K562 (cell line): ENCODE data around the gene PI4KA. TPM values are rescaled to one million over a fixed set of nuclear protein-coding genes. Genes with fewer than 3 reads are reported as not detected.
A peak's percentile ranks its signal among the peaks of the same experiment; 100 is the strongest.

Source experiments
- ATAC-seq: fragments of 200-7000 bp; cut with Tn5 transposase; 3 replicates; pipeline ENCODE4 v1.9.1; 2020; ENCODE audit warnings: moderate library complexity
- BruUV-seq: library from RNA; stranded (reverse); fragments of 400-500 nt; replicated peaks from 2 replicates; lab custom pipeline; 2021; lab: Mats Ljungman, UMichigan
- CTCF ChIA-PET: fragments of 300-600 bp; formaldehyde crosslinking; extraction: SDS; loops from one replicate; lab custom pipeline; 2021; ENCODE audit warnings: low intra/inter-chr PET ratio; lab: Yijun Ruan, JAX
- POLR2A ChIA-PET: fragments of 300-600, 350-650 bp; sonication (Branson Sonifier 250); formaldehyde crosslinking; extraction: SDS; loops from one replicate; lab custom pipeline; 2021; ENCODE audit warnings: antibody characterized with exemption, inconsistent platforms; lab: Yijun Ruan, JAX
- DNase-seq, 4 experiments: peaks; one replicate each; pipeline versions ENCODE4 v3.0.0 to v3.0.0-alpha.2; 2011 to 2018; ENCODE audit warnings: low spot score in 3 of 4, mixed read lengths in 3 of 4; ENCODE audit errors: extremely low read depth in 1 of 4
- FAIRE-seq: peaks from 2 replicates; lab custom pipeline; 2011; peaks lifted over from hg19 to GRCh38; lab: Jason Lieb, UNC
- H2AFZ ChIP-seq: 2 replicates; pipeline ENCODE4 v1.6.0; 2011; ENCODE audit warnings: low read depth, low read length, control low read depth, inconsistent platforms
- H3K27ac ChIP-seq: fragments of 200-600 bp; 3 replicates; pipeline ENCODE4 v1.8.0; 2011; ENCODE audit warnings: low read depth, mild to moderate bottlenecking, control low read depth, inconsistent platforms, low read length, moderate library complexity, mixed read lengths; ENCODE audit errors: extremely low read depth
- H3K27me3 ChIP-seq, 2 experiments: fragments of 300-600 bp in 1 of 2; 2 replicates in 1 of 2; 3 replicates in 1 of 2; pipeline versions ENCODE4 v1.6.0 to v1.8.0; 2011; ENCODE audit warnings: inconsistent platforms in 2 of 2, low read length in 2 of 2, mild to moderate bottlenecking in 1 of 2, mixed read lengths in 1 of 2, moderate library complexity in 1 of 2; ENCODE audit not compliant: control insufficient read depth in 2 of 2, insufficient read depth in 2 of 2
- H3K36me3 ChIP-seq: fragments of 300-600 bp; 3 replicates; pipeline ENCODE4 v1.8.0; 2011; ENCODE audit warnings: mild to moderate bottlenecking, low read length, inconsistent platforms; ENCODE audit not compliant: control insufficient read depth, insufficient read depth
- H3K4me1 ChIP-seq, 2 experiments: fragments of 200-600 bp in 1 of 2; replicated peaks in 1 of 2; 2 replicates in 1 of 2; 3 replicates in 1 of 2; pipeline versions ENCODE4 v1.5.1 to v1.8.0; 2011; ENCODE audit warnings: inconsistent platforms in 2 of 2, low read length in 2 of 2, mild to moderate bottlenecking in 1 of 2, mixed read lengths in 1 of 2, moderate library complexity in 1 of 2; ENCODE audit not compliant: control insufficient read depth in 2 of 2, insufficient read depth in 2 of 2
- H3K4me2 ChIP-seq: 2 replicates; pipeline ENCODE4 v1.6.1; 2011; ENCODE audit warnings: low read length, control low read depth, inconsistent platforms, mixed read lengths; ENCODE audit not compliant: insufficient read depth
- H3K4me3 ChIP-seq: fragments of 200-600 bp; sonication (generic), shearing (Covaris generic); 2 replicates; pipeline ENCODE4 v1.5.1; 2016; ENCODE audit warnings: control low read depth, inconsistent platforms
- H3K79me2 ChIP-seq: fragments of 200-600 bp; 3 replicates; pipeline ENCODE4 v1.8.0; 2011; ENCODE audit warnings: low read length, inconsistent platforms; ENCODE audit not compliant: control insufficient read depth, insufficient read depth
- H3K9ac ChIP-seq, 2 experiments: 2 replicates each; pipeline versions ENCODE4 v1.6.0 to v1.6.1; 2011; ENCODE audit warnings: low read depth in 2 of 2, low read length in 2 of 2, control low read depth in 1 of 2, inconsistent platforms in 1 of 2, mild to moderate bottlenecking in 1 of 2, mixed read lengths in 1 of 2; ENCODE audit not compliant: insufficient read depth in 1 of 2
- H3K9me1 ChIP-seq: one replicate; pipeline ENCODE4 v1.6.0; 2011; ENCODE audit warnings: inconsistent platforms, mild to moderate bottlenecking, low read length, moderate library complexity; ENCODE audit not compliant: control insufficient read depth, insufficient read depth
- H3K9me3 ChIP-seq: replicated peaks from 2 replicates; pipeline ENCODE4 v1.5.1; 2011; ENCODE audit warnings: low read depth, low read length, inconsistent platforms; ENCODE audit not compliant: control insufficient read depth, insufficient read depth
- H4K20me1 ChIP-seq: replicated peaks from 2 replicates; pipeline ENCODE4 v1.6.1; 2011; ENCODE audit warnings: low read length, inconsistent platforms, mixed read lengths; ENCODE audit not compliant: control insufficient read depth, insufficient read depth
- BCL6 ChIP-seq: fragments of 250-450 bp; sonication (Bioruptor Pico); IDR thresholded peaks from 2 replicates; pipeline ENCODE4 v1.4.0; 2020
- HDAC8 ChIP-seq: fragments of 450-650 bp; IDR thresholded peaks from 2 replicates; pipeline ENCODE4 v1.6.1; 2016; ENCODE audit warnings: mild to moderate bottlenecking, missing genetic modification characterization, moderate library complexity, missing compliant biosample characterization
- PHF8 ChIP-seq: fragments of 200-600 bp; sonication (generic); IDR thresholded peaks from 2 replicates; pipeline ENCODE4 v1.6.1; 2012; ENCODE audit warnings: mixed run types, mild to moderate bottlenecking, inconsistent platforms, low read length, moderate library complexity, borderline replicate concordance
- RAD21 ChIP-seq, 2 experiments: fragments of 250-450 bp in 1 of 2; fragments of 450-650 bp in 1 of 2; sonication (Bioruptor Pico) in 1 of 2; formaldehyde crosslinking in 1 of 2; IDR thresholded peaks in 1 of 2; conservative IDR thresholded peaks in 1 of 2; 2 replicates each; pipeline versions ENCODE4 v1.4.0 to v1.8.0; 2020 to 2022; ENCODE audit warnings: mild to moderate bottlenecking in 2 of 2, moderate library complexity in 1 of 2
- ZFP30 ChIP-seq: fragments of 250-450 bp; sonication (Bioruptor Pico); IDR thresholded peaks from 2 replicates; pipeline ENCODE4 v1.8.0; 2022; ENCODE audit warnings: moderate library complexity, mild to moderate bottlenecking, inconsistent platforms, borderline replicate concordance
- ZKSCAN3 ChIP-seq: fragments of 250-450 bp; sonication (Bioruptor Pico); IDR thresholded peaks from 2 replicates; pipeline ENCODE4 v1.4.0; 2020
- ZNF140 ChIP-seq: fragments of 250-450 bp; sonication (Bioruptor Pico); IDR thresholded peaks from 2 replicates; pipeline ENCODE4 v1.8.0; 2021; ENCODE audit warnings: moderate library complexity, mild to moderate bottlenecking, inconsistent platforms
- ZNF253 ChIP-seq: fragments of 250-450 bp; sonication (Bioruptor Pico); conservative IDR thresholded peaks from 2 replicates; pipeline ENCODE4 v1.6.1; 2021; ENCODE audit warnings: mild to moderate bottlenecking
- ZNF324 ChIP-seq: fragments of 250-450 bp; sonication (Bioruptor Pico); IDR thresholded peaks from 2 replicates; pipeline ENCODE4 v1.4.0; 2020; ENCODE audit warnings: mild to moderate bottlenecking
- ZNF347 ChIP-seq: fragments of 450-650 bp; formaldehyde crosslinking; IDR thresholded peaks from 2 replicates; pipeline ENCODE4 v1.4.0; 2020; ENCODE audit warnings: low read depth, mild to moderate bottlenecking, moderate library complexity
- ZNF41 ChIP-seq: fragments of 250-450 bp; sonication (Bioruptor Pico); conservative IDR thresholded peaks from 2 replicates; pipeline ENCODE4 v1.4.0; 2020; ENCODE audit warnings: mild to moderate bottlenecking
- ZNF707 ChIP-seq: fragments of 250-450 bp; sonication (Bioruptor Pico); conservative IDR thresholded peaks from 2 replicates; pipeline ENCODE4 v1.8.0; 2022; ENCODE audit warnings: inconsistent platforms, mild to moderate bottlenecking, moderate library complexity
- ZNF778 ChIP-seq: fragments of 450-650 bp; formaldehyde crosslinking; IDR thresholded peaks from 2 replicates; pipeline ENCODE4 v1.4.0; 2020; ENCODE audit warnings: mild to moderate bottlenecking, moderate library complexity
- WGBS: fragments of 100-300 bp; shearing (Covaris generic); methylation state at CpG from one replicate; pipeline ENCODE4 v1.1.6; 2016; ENCODE audit warnings: low coverage, mixed read lengths; ENCODE audit not compliant: insufficient coverage; ENCODE audit errors: missing lambda C conversion rate; 5-methylcytosine and 5-hydroxymethylcytosine counted together
- in situ Hi-C: fragments of 300-500 bp; cut with MboI; formaldehyde crosslinking; loops from 4 replicates; pipeline ENCODE4 v1.15.0; 2018; ENCODE audit warnings: inconsistent platforms, mixed read lengths
- intact Hi-C: fragments of 100-400 bp; cut with micrococcal nuclease; formaldehyde crosslinking; loops from 2 replicates; pipeline ENCODE4 v1.14.2; 2022
- polyA plus RNA-seq, 8 experiments: library from polyadenylated mRNA; depleted of rRNA in 4 of 8; stranded (reverse) in 5 of 8; unstranded in 3 of 8; fragments of >200 nt; fragmentation: Nextera tagmentation in 2 of 8; fragmentation: Illumina TruSeq in 1 of 8; extraction: Ambion mirVana in 2 of 8; extraction: Trizol in 1 of 8; gene quantifications; 2 replicates each; pipeline versions ENCODE4 v1.2.1 to v1.2.3, GENCODE V29; 2011 to 2014; ENCODE audit warnings: inconsistent platforms in 1 of 8, missing spikeins in 1 of 8
- total RNA-seq, 7 experiments: library from RNA; depleted of rRNA in 6 of 7; stranded (reverse); fragments of >200 nt in 6 of 7; fragmentation: Illumina TruSeq in 2 of 7; extraction: Trizol in 2 of 7; gene quantifications; 2 replicates each; pipeline versions ENCODE4 v1.2.1 to v1.2.3, GENCODE V29; 2011 to 2021; ENCODE audit warnings: low replicate concordance in 1 of 7
- TF ChIP-seq, protein P1 (sequence below): fragments of 250-450 bp; sonication (Bioruptor Pico); IDR thresholded peaks from 2 replicates; pipeline ENCODE4 v1.8.0; 2022; ENCODE audit warnings: inconsistent platforms, mild to moderate bottlenecking, moderate library complexity, borderline replicate concordance
- TF ChIP-seq, protein P2 (sequence below): fragments of 250-450 bp; sonication (Bioruptor Pico); IDR thresholded peaks from 2 replicates; pipeline ENCODE4 v1.8.0; 2022; ENCODE audit warnings: moderate library complexity, mild to moderate bottlenecking, inconsistent platforms
- TF ChIP-seq, protein P3 (sequence below), 2 experiments: IDR thresholded peaks in 1 of 2; conservative IDR thresholded peaks in 1 of 2; 2 replicates each; pipeline ENCODE4 v1.6.1; 2016; ENCODE audit warnings: low read depth in 2 of 2, mild to moderate bottlenecking in 1 of 2, missing compliant biosample characterization in 1 of 2, missing genetic modification characterization in 1 of 2, moderate library complexity in 1 of 2

PI4KA gene
- total and polyA plus RNA-seq, 9 of the 15 experiments (the other 6 are each of a cell fraction or from before 2014, with no cell fraction given): 7.3 to 187 (median 84.7) TPM

DNA sequence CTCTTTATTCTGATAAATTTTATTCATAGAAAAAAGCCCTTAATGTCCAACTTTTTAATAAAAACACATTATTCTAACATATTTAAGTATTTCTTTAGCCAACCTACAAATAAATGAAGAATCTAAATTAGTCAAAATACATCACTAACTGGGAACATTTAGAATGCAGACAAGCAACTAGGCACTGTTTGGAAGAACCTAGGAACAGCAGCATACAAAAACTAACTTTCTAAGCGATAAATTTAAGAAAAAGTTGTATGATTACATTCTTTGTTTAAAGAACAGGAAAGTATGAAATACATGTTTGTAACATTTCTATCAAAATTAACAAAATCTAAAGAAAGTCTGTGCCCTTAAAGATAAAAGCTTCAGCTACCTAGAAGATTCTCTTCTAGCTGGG, 35.3 kb downstream of the PI4KA start:
- ChIA-PET CTCF (no interaction called here), POLR2A (interaction anchor here (1.2 to 13.8 kb wide), 5 partner anchors 12 to 30 kb away, joined by 4 to 172 read pairs (median 10); no protein-coding TSS in a partner anchor)
- Histone ChIP-seq H3K9me1 (no peaks in the 10 kb centered on the region), H3K27me3 (no peaks in the 10 kb centered on the region), H3K4me1 (no peaks in the 10 kb centered on the region), H3K36me3 (peaks cover 58% of the 10 kb centered on the region), H2AFZ (no peak overlapping the region), H3K79me2 (no peaks in the 10 kb centered on the region), H3K9ac (no peak overlapping the region), H3K4me3 (no peak overlapping the region), H4K20me1 (peaks cover 5% of the 10 kb centered on the region; the same call in 1 of the 2 replicates)
- in situ Hi-C loops (no loop called here), intact Hi-C loops (no loop called here)
- 95% methylated on average over 1 of the region's 1 CpG for WGBS
- no TSS peak for BruUV-seq
- no peak for DNase-seq
- TF ChIP-seq ZNF778 (CRISPR knock-in tag): peak; percentile 87; the same call in 1 of the 2 replicates
- TF ChIP-seq, protein P1, sequence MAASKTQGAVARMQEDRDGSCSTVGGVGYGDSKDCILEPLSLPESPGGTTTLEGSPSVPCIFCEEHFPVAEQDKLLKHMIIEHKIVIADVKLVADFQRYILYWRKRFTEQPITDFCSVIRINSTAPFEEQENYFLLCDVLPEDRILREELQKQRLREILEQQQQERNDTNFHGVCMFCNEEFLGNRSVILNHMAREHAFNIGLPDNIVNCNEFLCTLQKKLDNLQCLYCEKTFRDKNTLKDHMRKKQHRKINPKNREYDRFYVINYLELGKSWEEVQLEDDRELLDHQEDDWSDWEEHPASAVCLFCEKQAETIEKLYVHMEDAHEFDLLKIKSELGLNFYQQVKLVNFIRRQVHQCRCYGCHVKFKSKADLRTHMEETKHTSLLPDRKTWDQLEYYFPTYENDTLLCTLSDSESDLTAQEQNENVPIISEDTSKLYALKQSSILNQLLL (CRISPR knock-in tag): peak; percentile 34; the same call in 1 of the 2 replicates
- 0 out of 2 replicates have a peak, but pooled peaks have one; percentile 7 for TF ChIP-seq ZNF41 (CRISPR knock-in tag)
- peak; percentile 78; the same call in 1 of the 2 replicates for TF ChIP-seq ZNF347 (CRISPR knock-in tag)
- TF ChIP-seq ZFP30 (CRISPR knock-in tag): peak; percentile 72
- no peak; the same call in 1 of the 2 replicates for TF ChIP-seq ZNF324 (CRISPR knock-in tag)
- TF ChIP-seq, protein P2, sequence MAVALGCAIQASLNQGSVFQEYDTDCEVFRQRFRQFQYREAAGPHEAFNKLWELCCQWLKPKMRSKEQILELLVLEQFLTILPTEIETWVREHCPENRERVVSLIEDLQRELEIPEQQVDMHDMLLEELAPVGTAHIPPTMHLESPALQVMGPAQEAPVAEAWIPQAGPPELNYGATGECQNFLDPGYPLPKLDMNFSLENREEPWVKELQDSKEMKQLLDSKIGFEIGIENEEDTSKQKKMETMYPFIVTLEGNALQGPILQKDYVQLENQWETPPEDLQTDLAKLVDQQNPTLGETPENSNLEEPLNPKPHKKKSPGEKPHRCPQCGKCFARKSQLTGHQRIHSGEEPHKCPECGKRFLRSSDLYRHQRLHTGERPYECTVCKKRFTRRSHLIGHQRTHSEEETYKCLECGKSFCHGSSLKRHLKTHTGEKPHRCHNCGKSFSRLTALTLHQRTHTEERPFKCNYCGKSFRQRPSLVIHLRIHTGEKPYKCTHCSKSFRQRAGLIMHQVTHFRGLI (CRISPR knock-in tag): 0 out of 2 replicates have a peak, but pooled peaks have one; percentile 41
- no peak for TF ChIP-seq ZNF253
- TF ChIP-seq PHF8: no peak
- 0 out of 2 replicates have a peak, but pooled peaks have one; percentile 36 for TF ChIP-seq BCL6 (CRISPR knock-in tag)
- TF ChIP-seq, protein P3, sequence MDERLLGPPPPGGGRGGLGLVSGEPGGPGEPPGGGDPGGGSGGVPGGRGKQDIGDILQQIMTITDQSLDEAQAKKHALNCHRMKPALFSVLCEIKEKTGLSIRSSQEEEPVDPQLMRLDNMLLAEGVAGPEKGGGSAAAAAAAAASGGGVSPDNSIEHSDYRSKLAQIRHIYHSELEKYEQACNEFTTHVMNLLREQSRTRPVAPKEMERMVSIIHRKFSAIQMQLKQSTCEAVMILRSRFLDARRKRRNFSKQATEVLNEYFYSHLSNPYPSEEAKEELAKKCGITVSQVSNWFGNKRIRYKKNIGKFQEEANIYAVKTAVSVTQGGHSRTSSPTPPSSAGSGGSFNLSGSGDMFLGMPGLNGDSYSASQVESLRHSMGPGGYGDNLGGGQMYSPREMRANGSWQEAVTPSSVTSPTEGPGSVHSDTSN (CRISPR knock-in tag; IDR thresholded peaks at IDR 0.05; ENCODE audit: low read depth): no peak
- TF ChIP-seq, protein P3 (tag; conservative IDR thresholded peaks at IDR 0.05; ENCODE audit: low read depth): 0 out of 2 replicates have a peak, but pooled peaks have one; percentile 12
- TF ChIP-seq ZKSCAN3: peak; percentile 47; the same call in 1 of the 2 replicates
- no peak for TF ChIP-seq HDAC8
- 0 out of 2 replicates have a peak, but pooled peaks have one; percentile 19 for TF ChIP-seq ZNF707 (CRISPR knock-in tag)
- peak; percentile 56; the same call in 1 of the 2 replicates for TF ChIP-seq ZNF140 (CRISPR knock-in tag)
- TF ChIP-seq RAD21 (CRISPR knock-in tag; conservative IDR thresholded peaks at IDR 0.05 in 1 of 2, IDR thresholded peaks at IDR 0.05 in 1 of 2): peak in 1 of 2 experiments; percentile 15; a peak in 1 of 4 replicates
- TF ChIP-seq, all 486 proteins: peak for 12
- no peak overlapping the region for H3K27ac ChIP-seq
- no peaks in the 10 kb centered on the region for H3K9me3 ChIP-seq
- FAIRE-seq (no peak), ATAC-seq (no peak)
- no peak overlapping the region for H3K4me2 ChIP-seq
